SK-N-SH (cell line): Measurements from ENCODE around the gene UNC93A. TPM values are rescaled to one million over a fixed set of nuclear protein-coding genes. Genes with fewer than 3 reads are reported as not detected.

ENCODE experiments used
- CTCF ChIA-PET: fragments of 300-600, 350-600 bp; formaldehyde crosslinking; extraction: SDS; loops from one replicate; lab custom pipeline; 2021; lab: Yijun Ruan, JAX
- POLR2A ChIA-PET: fragments of 350-600 bp; sonication (Branson Sonifier 250); formaldehyde crosslinking; extraction: SDS; loops from one replicate; lab custom pipeline; 2020; ENCODE audit warnings: antibody characterized with exemption, inconsistent platforms; lab: Yijun Ruan, JAX
- DNase-seq: peaks from one replicate; pipeline ENCODE4 v3.0.0; 2012
- H2AFZ ChIP-seq: fragments of 200-600 bp; sonication (generic); 2 replicates; pipeline ENCODE4 v1.8.1; 2016; ENCODE audit warnings: antibody characterized with exemption, mild to moderate bottlenecking, low read depth
- H3F3A ChIP-seq: fragments of 200-600 bp; sonication (generic); replicated peaks from 2 replicates; pipeline ENCODE3; 2016; ENCODE audit warnings: antibody characterized with exemption, mild to moderate bottlenecking; ENCODE audit not compliant: insufficient read depth
- H3K27ac ChIP-seq, 2 experiments: fragments of 200-500 bp in 1 of 2; fragments of 200-600 bp in 1 of 2; sonication (Bioruptor generic) in 1 of 2; sonication (generic), shearing (Covaris generic) in 1 of 2; 2 replicates each; pipeline versions ENCODE4 v1.5.1 to v1.6.1; 2014 to 2016; ENCODE audit warnings: low read depth in 2 of 2, inconsistent platforms in 1 of 2, low read length in 1 of 2, mild to moderate bottlenecking in 1 of 2, mixed read lengths in 1 of 2
- H3K27me3 ChIP-seq: fragments of 200-600 bp; sonication (generic), shearing (Covaris generic); 2 replicates; pipeline ENCODE4 v1.6.1; 2016; ENCODE audit warnings: mixed run types; ENCODE audit not compliant: insufficient read depth
- H3K36me3 ChIP-seq, 2 experiments: fragments of 200-500 bp in 1 of 2; fragments of 200-600 bp in 1 of 2; sonication (Bioruptor generic) in 1 of 2; sonication (generic) in 1 of 2; replicated peaks in 1 of 2; 2 replicates each; pipeline versions ENCODE3 to v1.5.1; 2014 to 2016; ENCODE audit warnings: low read length in 1 of 2, mild to moderate bottlenecking in 1 of 2; ENCODE audit not compliant: insufficient read depth in 2 of 2, control insufficient read depth in 1 of 2
- H3K4me1 ChIP-seq, 2 experiments: fragments of 200-500 bp in 1 of 2; fragments of 200-600 bp in 1 of 2; sonication (Bioruptor generic) in 1 of 2; sonication (generic), shearing (Covaris generic) in 1 of 2; 2 replicates each; pipeline versions ENCODE4 v1.5.1 to v1.6.1; 2014 to 2016; ENCODE audit warnings: low read depth in 1 of 2, low read length in 1 of 2, mixed run types in 1 of 2; ENCODE audit not compliant: insufficient read depth in 2 of 2, control insufficient read depth in 1 of 2
- H3K4me2 ChIP-seq: fragments of 200-600 bp; sonication (generic), shearing (Covaris generic); 2 replicates; pipeline ENCODE4 v1.6.1; 2017; ENCODE audit warnings: mixed run types
- H3K4me3 ChIP-seq, 2 experiments: fragments of 200-500 bp in 1 of 2; fragments of 200-600 bp in 1 of 2; sonication (Bioruptor generic) in 1 of 2; sonication (generic), shearing (Covaris generic) in 1 of 2; 2 replicates each; pipeline versions ENCODE4 v1.5.1 to v1.8.1; 2014 to 2016; ENCODE audit warnings: low read depth in 2 of 2, inconsistent platforms in 1 of 2, low read length in 1 of 2, mild to moderate bottlenecking in 1 of 2, mixed read lengths in 1 of 2, moderate library complexity in 1 of 2
- H3K79me2 ChIP-seq: fragments of 200-600 bp; sonication (generic); 2 replicates; pipeline ENCODE4 v1.8.1; 2017; ENCODE audit warnings: mild to moderate bottlenecking; ENCODE audit not compliant: insufficient read depth
- H3K9ac ChIP-seq: fragments of 200-600 bp; sonication (generic); 2 replicates; pipeline ENCODE4 v1.6.1; 2017; ENCODE audit warnings: mixed run types
- H3K9me2 ChIP-seq: fragments of 200-600 bp; sonication (generic); 2 replicates; pipeline ENCODE4 v1.6.1; 2017; ENCODE audit warnings: mixed run types
- H3K9me3 ChIP-seq: fragments of 200-600 bp; sonication (generic); 2 replicates; pipeline ENCODE4 v1.6.1; 2017; ENCODE audit warnings: mixed run types, mild to moderate bottlenecking, moderate library complexity
- H4K20me1 ChIP-seq: fragments of 200-600 bp; sonication (generic); 2 replicates; pipeline ENCODE4 v1.6.1; 2017; ENCODE audit warnings: mild to moderate bottlenecking, mixed run types; ENCODE audit not compliant: insufficient read depth
- CTCF ChIP-seq: fragments of 200-600 bp; sonication (generic); IDR thresholded peaks from 2 replicates; pipeline ENCODE4 v1.6.1; 2017; ENCODE audit warnings: antibody characterized with exemption, mild to moderate bottlenecking, moderate library complexity
- EP300 ChIP-seq, 2 experiments: IDR thresholded peaks; 2 replicates each; pipeline versions ENCODE4 v1.4.0 to v1.6.1; 2012; ENCODE audit warnings: borderline replicate concordance in 1 of 2, low read depth in 1 of 2, low read length in 1 of 2
- EZH2phosphoT487 ChIP-seq: fragments of 200-600 bp; sonication (generic); IDR thresholded peaks from 2 replicates; pipeline ENCODE4 v1.6.1; 2017; ENCODE audit warnings: low read depth, mixed run types, mild to moderate bottlenecking, antibody characterized with exemption, moderate library complexity, borderline replicate concordance
- FOXJ3 ChIP-seq: sonication (generic); formaldehyde crosslinking; IDR thresholded peaks from 2 replicates; pipeline ENCODE4 v1.5.1; 2020; ENCODE audit warnings: mild to moderate bottlenecking, missing genetic modification reagents
- FOXM1 ChIP-seq: IDR thresholded peaks from 2 replicates; pipeline ENCODE4 v1.4.0; 2012; ENCODE audit warnings: low read depth, mild to moderate bottlenecking
- GABPA ChIP-seq: IDR thresholded peaks from 2 replicates; pipeline ENCODE4 v1.4.0; 2012; ENCODE audit warnings: low read depth, mild to moderate bottlenecking
- JUND ChIP-seq: IDR thresholded peaks from 2 replicates; pipeline ENCODE4 v1.4.0; 2012
- MEF2A ChIP-seq: IDR thresholded peaks from 2 replicates; pipeline ENCODE4 v1.4.0; 2012; ENCODE audit warnings: low read depth, borderline replicate concordance
- NFIC ChIP-seq: IDR thresholded peaks from 2 replicates; pipeline ENCODE4 v1.4.0; 2012; ENCODE audit warnings: borderline replicate concordance
- NRF1 ChIP-seq: IDR thresholded peaks from 2 replicates; pipeline ENCODE4 v1.6.1; 2012; ENCODE audit warnings: low read depth, mild to moderate bottlenecking, low read length
- PBX3 ChIP-seq: IDR thresholded peaks from 2 replicates; pipeline ENCODE4; 2012
- RAD21 ChIP-seq: IDR thresholded peaks from 2 replicates; pipeline ENCODE4 v1.6.1; 2012; ENCODE audit warnings: mild to moderate bottlenecking, low read length
- RXRA ChIP-seq: IDR thresholded peaks from 2 replicates; pipeline ENCODE4 v1.4.0; 2012; ENCODE audit warnings: low read depth, mild to moderate bottlenecking, borderline replicate concordance
- SMC3 ChIP-seq: IDR thresholded peaks from 2 replicates; pipeline ENCODE4 v1.6.1; 2012; ENCODE audit warnings: low read depth, low read length, improper control_type of control experiment
- TAF1 ChIP-seq: IDR thresholded peaks from 2 replicates; pipeline ENCODE4 v1.6.1; 2012; ENCODE audit warnings: low read depth, mild to moderate bottlenecking, low read length, moderate library complexity, borderline replicate concordance
- TEAD4 ChIP-seq: IDR thresholded peaks from 2 replicates; pipeline ENCODE4 v1.4.0; 2012; ENCODE audit warnings: mild to moderate bottlenecking, borderline replicate concordance; ENCODE audit not compliant: insufficient read depth
- YY1 ChIP-seq: IDR thresholded peaks from 2 replicates; pipeline ENCODE4 v1.4.0; 2012; ENCODE audit warnings: low read depth, mild to moderate bottlenecking
- ZBTB33 ChIP-seq: IDR thresholded peaks from 2 replicates; pipeline ENCODE4 v1.4.0; 2012; ENCODE audit warnings: low read depth, borderline replicate concordance
- WGBS: methylation state at CpG from one replicate; pipeline ENCODE4 v1.1.6; 2017; ENCODE audit warnings: low lambda C conversion rate; 5-methylcytosine and 5-hydroxymethylcytosine counted together
- polyA plus RNA-seq, 3 experiments: library from polyadenylated mRNA; depleted of rRNA; stranded (reverse); fragments of >200 nt; gene quantifications; 2 replicates each; pipeline ENCODE4 v1.2.3, GENCODE V29; 2012

UNC93A gene
- polyA plus RNA-seq, 1 of the 3 experiments (the other 2 are of a cell fraction): not detected

GRCh38 chr6:167268683-167269280 lies 22.3 kb upstream of the UNC93A start:
- Histone ChIP-seq H3K9ac (no peak overlapping the region), H3K27me3 (no peaks in the 10 kb centered on the region), H2AFZ (no peak overlapping the region), H3K9me3 (no peaks in the 10 kb centered on the region), H3K9me2 (no peaks in the 10 kb centered on the region), H4K20me1 (no peaks in the 10 kb centered on the region), H3K4me1 (no peaks in the 10 kb centered on the region), H3K4me2 (no peak overlapping the region), H3K79me2 (no peaks in the 10 kb centered on the region), H3K4me3 (no peak overlapping the region), H3K27ac (no peak overlapping the region), H3F3A (no peaks in the 10 kb centered on the region), H3K36me3 (no peaks in the 10 kb centered on the region)
- ChIA-PET POLR2A (no interaction called here), CTCF (no interaction called here)
- TF ChIP-seq TEAD4: no peak
- TF ChIP-seq JUND: no peak
- no peak for TF ChIP-seq SMC3
- TF ChIP-seq PBX3: no peak
- no peak for TF ChIP-seq YY1
- no peak for TF ChIP-seq ZBTB33
- no peak for TF ChIP-seq EZH2phosphoT487
- no peak for TF ChIP-seq RAD21
- TF ChIP-seq CTCF: no peak
- no peak for TF ChIP-seq NFIC
- no peak for TF ChIP-seq MEF2A
- no peak for TF ChIP-seq TAF1
- TF ChIP-seq FOXM1: no peak
- TF ChIP-seq GABPA: no peak
- no peak for TF ChIP-seq RXRA
- no peak for TF ChIP-seq NRF1
- TF ChIP-seq EP300 (IDR thresholded peaks at IDR 0.05; ENCODE audit: borderline replicate concordance in 1 of 2, low read depth in 1 of 2, low read length in 1 of 2): no peak
- no peak for TF ChIP-seq FOXJ3 (CRISPR knock-in tag)
- WGBS: 58% methylated on average over 19 of the region's 20 CpGs
- no peak for DNase-seq
